Nephron (organoid): Measurements from ENCODE around the gene CCPG1.
"Not testable (repeated sequence)": the region's sequence is repeated elsewhere in the genome, so short reads cannot be mapped to it uniquely, and the experiment has no call there.

Experiments
- H3K27ac Mint-ChIP-seq, 3 experiments: 2 replicates each; pipeline ENCODE4 v1.8.0; 2020; ENCODE audit warnings: mixed read lengths in 3 of 3, mild to moderate bottlenecking in 2 of 3, moderate library complexity in 1 of 3
- H3K27me3 Mint-ChIP-seq: 2 replicates; pipeline ENCODE4 v1.8.0; 2021; ENCODE audit warnings: low read depth, mild to moderate bottlenecking, moderate library complexity, mixed read lengths
- H3K36me3 Mint-ChIP-seq: 2 replicates; pipeline ENCODE4 v1.8.0; 2020; ENCODE audit warnings: low read depth, mixed read lengths
- H3K4me1 Mint-ChIP-seq: 2 replicates; pipeline ENCODE4 v1.8.0; 2020; ENCODE audit warnings: mixed read lengths
- H3K4me3 Mint-ChIP-seq, 3 experiments: 2 replicates each; pipeline ENCODE4 v1.8.0; 2020; ENCODE audit warnings: mild to moderate bottlenecking in 3 of 3, mixed read lengths in 3 of 3, moderate library complexity in 2 of 3
- H3K9me3 Mint-ChIP-seq: 2 replicates; pipeline ENCODE4 v1.8.0; 2020; ENCODE audit warnings: mixed read lengths
- CTCF ChIP-seq, 3 experiments: fragments of 200-600 bp; sonication (generic); IDR thresholded peaks; one replicate each; pipeline ENCODE4 v1.5.0; 2021; ENCODE audit warnings: antibody characterized with exemption in 3 of 3; ENCODE audit not compliant: unreplicated experiment in 3 of 3

CCPG1 gene

DNA sequence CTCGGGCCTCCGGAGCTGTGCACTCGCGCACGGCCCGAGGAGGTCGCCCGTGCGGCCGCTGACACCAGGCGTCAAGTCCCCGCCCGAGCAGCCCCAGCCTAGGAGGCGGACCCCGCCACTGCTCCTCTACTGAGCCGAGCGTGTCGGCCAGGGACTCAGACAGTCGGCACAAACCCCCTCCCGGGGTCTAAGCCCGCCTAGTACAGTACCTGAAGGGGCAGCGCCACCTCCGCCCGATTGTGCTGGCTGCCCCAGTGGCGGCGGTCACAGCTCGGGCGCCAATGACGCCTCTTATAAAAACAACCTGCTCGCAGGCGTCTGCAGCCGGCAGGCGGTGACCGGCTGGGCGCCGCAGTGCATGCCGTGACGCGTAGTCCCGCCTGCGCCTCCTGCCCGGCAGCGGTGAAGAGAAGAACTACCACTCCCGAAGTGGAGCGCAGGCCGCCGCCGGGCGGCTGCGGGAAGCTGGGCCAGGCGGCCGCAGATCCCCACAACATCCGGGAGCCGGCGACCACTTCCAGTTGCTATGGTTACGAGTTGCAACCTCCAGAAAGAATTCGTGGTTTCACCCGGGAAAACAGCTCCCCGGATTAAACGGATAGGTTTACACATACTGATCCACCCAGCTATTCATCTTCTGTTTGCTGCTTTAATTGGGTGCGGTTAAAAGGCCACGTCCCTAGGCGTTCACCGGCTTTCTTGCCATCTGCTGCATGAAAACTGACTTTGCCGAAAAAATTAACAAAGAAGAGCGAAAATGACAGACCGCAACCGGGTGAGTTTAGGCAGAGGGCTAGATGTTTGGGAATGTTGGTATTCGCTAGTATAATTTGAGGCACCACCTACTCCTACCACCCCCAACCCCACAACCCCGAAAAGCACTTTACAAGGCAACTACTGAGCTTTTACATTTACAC is at the start of gene CCPG1, which contains the start of gene PIERCE2:
TSS of gene CCPG1 (minus strand) at position 348 of the 917 bp plus-strand sequence. CDS start 18,935 bp downstream, outside the sequence.
TSS of gene PIERCE2 (plus strand) at position 484 of the 917 bp plus-strand sequence. CDS start at position 758, 274 bp downstream.
- H3K27me3 Mint-ChIP-seq, result no peaks in the 10 kb centered on the region
- H3K9me3 Mint-ChIP-seq, result no peaks in the 10 kb centered on the region
- H3K27ac Mint-ChIP-seq, result peak within 1 kb of the TSS; percentile 62 to 93 (median 87)
- peak; percentile 94 to 96 (median 95) for TF ChIP-seq CTCF (IDR thresholded peaks at IDR 0.05; ENCODE audit: unreplicated experiment in 3 of 3)
- peaks cover 13% of the 10 kb centered on the region for H3K4me1 Mint-ChIP-seq
- peak within 1 kb of the TSS; percentile 93 to 99 (median 97) for H3K4me3 Mint-ChIP-seq
- no peaks in the 10 kb centered on the region for H3K36me3 Mint-ChIP-seq

DNA sequence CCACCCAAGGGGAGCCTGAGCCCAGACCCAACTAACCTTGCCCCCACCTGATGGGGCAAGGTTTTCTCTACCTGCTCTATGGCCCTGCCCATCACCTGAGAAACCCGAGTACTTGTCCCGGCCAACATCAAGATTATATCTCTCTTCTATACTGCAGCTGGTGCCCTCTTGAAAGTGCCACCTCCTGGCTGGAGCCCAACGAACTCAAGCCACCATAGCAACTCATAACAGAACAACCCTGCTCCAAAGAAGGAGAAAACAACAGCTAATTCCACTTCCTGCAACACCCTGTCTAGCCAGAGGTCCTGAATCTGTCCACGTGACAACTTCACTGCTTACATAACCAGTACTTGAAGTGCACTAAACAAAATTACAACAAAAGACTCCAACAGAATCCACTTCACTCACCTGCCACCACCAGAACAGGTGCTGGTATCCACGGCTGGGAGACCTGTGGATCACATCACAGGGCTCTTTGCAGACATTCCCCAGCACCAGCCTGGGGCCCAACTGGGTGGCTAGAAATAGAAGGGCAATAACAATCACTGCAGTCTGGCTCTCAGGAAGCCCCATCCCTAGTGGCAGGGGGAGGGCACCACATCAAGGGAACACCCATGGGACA is 49.4 kb upstream of the CCPG1 start:
- no peak overlapping the region for H3K4me3 Mint-ChIP-seq
- no peaks in the 10 kb centered on the region for H3K27me3 Mint-ChIP-seq
- H3K36me3 Mint-ChIP-seq, result peaks cover 57% of the 10 kb centered on the region
- no peak for TF ChIP-seq CTCF (IDR thresholded peaks at IDR 0.05; ENCODE audit: unreplicated experiment in 3 of 3)
- no peaks in the 10 kb centered on the region for H3K4me1 Mint-ChIP-seq
- no peak overlapping the region for H3K27ac Mint-ChIP-seq
- peaks cover 39% of the 10 kb centered on the region for H3K9me3 Mint-ChIP-seq

- not testable (repeated sequence) for H3K4me3 Mint-ChIP-seq, H3K27me3 Mint-ChIP-seq, H3K27ac Mint-ChIP-seq, H3K4me1 Mint-ChIP-seq
- Mint-ChIP-seq H3K9me3 (peaks cover 30% of the 10 kb centered on the region), H3K36me3 (peaks cover 59% of the 10 kb centered on the region)
Observed at GRCh38 chr15:55447030-55447394, 38.9 kb upstream of the CCPG1 start.

DNA sequence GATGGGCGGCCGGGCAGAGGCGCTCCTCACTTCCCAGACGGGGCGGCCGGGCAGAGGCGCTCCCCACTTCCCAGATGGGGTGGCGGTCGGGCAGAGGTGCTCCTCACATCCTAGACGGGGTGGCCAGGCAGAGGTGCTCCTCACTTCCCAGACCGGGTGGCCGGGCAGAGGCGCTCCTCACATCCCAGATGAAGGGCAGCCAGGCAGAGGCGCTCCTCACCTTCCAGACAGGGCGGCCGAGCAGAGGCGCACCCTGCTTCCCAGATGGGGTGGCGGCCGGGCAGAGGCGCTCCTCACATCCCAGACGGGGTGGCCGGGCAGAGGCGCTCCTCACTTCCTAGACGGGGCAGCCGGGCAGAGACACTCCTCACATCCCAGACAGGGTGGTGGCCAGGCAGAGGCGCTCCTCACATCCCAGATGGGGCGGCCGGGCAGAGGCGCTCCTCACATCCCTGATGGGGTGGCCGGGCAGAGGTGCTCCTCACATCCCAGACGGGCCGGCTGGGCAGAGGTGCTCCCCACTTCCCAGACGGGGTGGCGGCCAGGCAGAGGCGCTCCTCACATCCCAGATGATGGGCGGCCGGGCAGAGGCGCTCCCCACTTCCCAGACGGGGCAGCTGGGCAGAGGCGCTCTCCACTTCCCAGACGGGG is 38.3 kb upstream of the CCPG1 start:
- peaks cover 30% of the 10 kb centered on the region for H3K9me3 Mint-ChIP-seq
- H3K36me3 Mint-ChIP-seq, result peaks cover 59% of the 10 kb centered on the region
- H3K4me1 Mint-ChIP-seq, H3K4me3 Mint-ChIP-seq, H3K27ac Mint-ChIP-seq, H3K27me3 Mint-ChIP-seq: not testable (repeated sequence)

DNA sequence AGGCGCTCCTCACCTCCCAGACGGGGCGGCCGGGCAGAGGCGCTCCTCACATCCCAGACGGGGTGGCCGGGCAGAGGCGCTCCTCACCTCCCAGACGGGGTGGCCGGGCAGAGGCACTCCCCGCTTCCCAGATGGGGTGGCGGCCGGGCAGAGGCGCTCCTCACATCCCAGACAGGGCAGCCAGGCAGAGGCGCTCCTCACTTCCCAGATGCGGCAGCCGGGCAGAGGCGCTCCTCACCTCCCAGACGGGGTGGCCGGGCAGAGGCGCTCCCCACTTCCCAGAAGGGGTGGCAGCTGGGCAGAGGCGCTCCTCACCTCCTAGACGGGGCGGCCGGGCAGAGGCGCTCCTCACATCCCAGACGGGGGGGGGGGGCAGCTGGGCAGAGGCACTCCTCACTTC is 37.8 kb upstream of the CCPG1 start:
- H3K4me1 Mint-ChIP-seq, H3K27ac Mint-ChIP-seq, H3K4me3 Mint-ChIP-seq, H3K27me3 Mint-ChIP-seq: not testable (repeated sequence)
- H3K36me3 Mint-ChIP-seq, result peaks cover 54% of the 10 kb centered on the region
- peaks cover 30% of the 10 kb centered on the region for H3K9me3 Mint-ChIP-seq

- not testable (repeated sequence) for H3K27ac Mint-ChIP-seq, H3K4me1 Mint-ChIP-seq, H3K4me3 Mint-ChIP-seq, H3K27me3 Mint-ChIP-seq
- Mint-ChIP-seq H3K36me3 (peaks cover 38% of the 10 kb centered on the region), H3K9me3 (peaks cover 22% of the 10 kb centered on the region)
Observed at GRCh38 chr15:55443141-55443540, 35.0 kb upstream of the CCPG1 start.

- H3K4me1 Mint-ChIP-seq, result no peaks in the 10 kb centered on the region
- no peak overlapping the region for H3K4me3 Mint-ChIP-seq
- H3K36me3 Mint-ChIP-seq, result peaks cover 17% of the 10 kb centered on the region
- peak; percentile 53 to 56 (median 55) for TF ChIP-seq CTCF (IDR thresholded peaks at IDR 0.05; ENCODE audit: unreplicated experiment in 3 of 3)
- H3K27ac Mint-ChIP-seq, result no peak overlapping the region
- H3K9me3 Mint-ChIP-seq, result no peaks in the 10 kb centered on the region
- no peaks in the 10 kb centered on the region for H3K27me3 Mint-ChIP-seq
Observed at GRCh38 chr15:55434989-55435825, 27.0 kb upstream of the CCPG1 start.
